ENCODE results near the gene LMBR1L.

The LMBR1L gene

DNA sequence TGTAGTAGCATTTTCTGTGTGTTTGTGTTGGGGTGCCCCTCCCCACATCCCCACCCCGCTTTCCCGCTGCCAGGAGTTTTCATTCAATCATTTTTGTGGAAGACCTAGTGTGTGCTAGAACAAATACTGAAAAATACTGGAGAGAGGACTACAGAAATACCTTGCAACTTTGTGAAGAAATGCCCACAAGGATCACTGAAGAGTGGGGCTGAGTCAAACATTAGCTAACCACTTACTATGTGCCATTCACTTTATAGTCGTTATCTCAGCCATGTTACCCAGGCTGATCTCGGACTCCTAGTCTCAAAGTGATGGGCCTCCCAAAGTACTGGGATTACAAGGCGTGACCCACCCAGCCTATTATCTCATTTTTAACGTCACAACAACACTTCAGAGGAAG, 559 bp upstream of the LMBR1L start:
- peak; percentile 8 for DNase-seq (ENCODE audit: low spot score)

DNA sequence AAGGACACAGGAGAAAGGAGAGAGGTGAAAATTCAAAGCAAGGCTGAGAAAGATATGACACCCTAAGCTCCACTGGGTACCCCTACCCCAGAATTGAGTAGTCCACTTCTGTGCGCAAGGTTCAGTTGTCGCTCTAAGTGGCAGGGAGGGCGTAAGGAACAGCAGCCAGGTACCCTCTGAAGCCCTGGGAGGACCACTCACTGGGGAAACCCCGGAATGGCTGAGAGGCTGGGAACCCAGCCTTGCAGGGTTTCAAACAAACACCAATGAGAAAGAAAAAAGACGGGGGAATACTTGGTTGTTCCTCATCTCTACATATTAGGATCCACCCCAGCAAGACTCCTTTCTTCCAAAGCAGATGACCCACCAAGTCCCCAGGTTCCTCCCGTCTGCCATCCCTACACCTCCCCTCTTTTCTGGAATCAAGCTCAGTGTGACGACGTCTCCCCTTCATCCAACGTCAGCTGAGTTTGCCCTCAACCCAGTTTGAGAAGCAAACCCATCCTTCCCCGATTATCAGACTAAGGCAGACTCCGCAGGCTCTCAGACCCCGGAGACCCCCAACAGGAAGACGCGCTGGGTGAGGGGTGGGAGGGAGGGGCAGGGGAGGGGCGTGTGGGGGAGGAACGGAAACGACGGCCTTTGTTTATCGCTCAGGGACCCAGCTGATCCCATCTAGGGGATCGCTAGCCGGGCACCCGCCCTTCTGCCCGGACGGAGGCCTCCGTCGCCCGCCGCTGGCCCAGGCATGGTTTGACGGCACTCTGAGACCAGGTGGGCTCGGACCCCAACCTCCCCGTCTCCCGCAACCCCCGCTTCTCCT, 795 bp downstream of the LMBR1L start:
- DNase-seq (ENCODE audit: low spot score) = peak; percentile 70

DNA sequence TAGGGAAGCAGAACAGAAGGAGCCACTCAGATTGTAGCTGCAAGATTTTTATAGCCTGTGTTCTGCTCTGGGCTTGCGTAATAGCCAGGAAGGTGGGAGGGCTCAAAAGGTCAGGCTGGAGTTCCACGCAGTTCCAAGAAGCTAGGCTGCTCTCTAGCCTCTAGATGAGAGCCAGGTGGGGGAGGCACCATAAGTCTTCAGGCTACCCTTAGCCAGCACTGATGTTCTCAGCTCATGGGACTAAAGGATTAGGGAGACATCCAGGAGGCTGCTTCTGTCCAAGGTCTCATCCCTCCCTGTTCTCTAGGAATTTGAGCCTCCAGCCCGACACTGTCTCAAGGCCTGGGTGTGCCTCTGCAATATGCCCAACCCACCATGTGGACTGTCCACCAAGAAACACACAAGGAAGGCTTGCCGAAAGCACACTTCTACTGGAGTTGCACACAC, 1.7 kb downstream of the LMBR1L start:
- DNase-seq (ENCODE audit: low spot score) = no peak

DNA sequence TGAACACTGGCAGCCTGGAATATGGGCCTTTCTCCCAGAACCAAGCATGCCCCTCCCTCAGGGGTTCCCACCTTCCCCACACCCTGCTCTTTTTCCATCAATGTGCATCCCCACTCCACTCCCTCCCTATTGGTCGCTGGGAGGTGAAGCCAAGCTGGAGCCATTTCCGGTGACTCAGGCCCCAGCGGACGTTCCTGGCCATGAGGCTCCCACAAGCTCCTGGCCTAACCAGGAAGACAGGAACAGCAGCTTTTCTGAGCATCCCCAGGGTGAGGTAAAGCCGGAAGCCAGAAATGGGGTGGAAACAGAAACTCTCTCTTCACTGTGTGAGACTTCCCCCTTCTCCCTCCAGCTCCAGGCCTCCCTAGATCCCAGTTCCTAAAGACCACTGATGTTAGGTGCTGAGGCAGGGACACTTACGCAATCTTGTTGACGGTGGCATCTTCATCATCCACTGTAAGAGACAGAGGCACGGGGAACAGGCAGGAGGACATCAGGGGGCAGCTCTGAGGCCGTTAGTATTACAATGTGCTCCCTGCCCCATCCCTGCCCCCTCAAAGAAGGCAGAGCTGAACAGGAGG, 5.1 kb downstream of the LMBR1L start:
- DNase-seq (ENCODE audit: low spot score) = no peak

DNA sequence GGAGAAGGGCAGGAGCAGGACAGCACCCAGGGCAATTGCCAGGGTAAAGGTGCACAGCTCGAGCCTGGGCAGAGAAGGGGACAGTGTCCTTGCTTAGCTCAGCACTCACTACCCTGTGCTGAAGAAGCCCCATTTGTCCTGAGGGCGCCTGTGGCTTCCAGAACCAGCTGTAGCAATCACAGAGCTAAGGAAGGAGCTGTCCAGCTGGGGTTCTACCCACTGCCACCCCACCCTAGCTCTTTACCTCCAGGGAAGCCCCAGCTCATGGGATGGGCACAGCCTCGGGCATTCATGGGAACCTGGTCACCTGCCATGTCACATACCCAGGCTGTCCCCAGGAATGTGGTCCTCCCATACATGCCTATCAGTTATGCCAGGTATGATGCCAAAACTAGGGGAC, 5.8 kb downstream of the LMBR1L start:
- no peak for DNase-seq (ENCODE audit: low spot score)

DNA sequence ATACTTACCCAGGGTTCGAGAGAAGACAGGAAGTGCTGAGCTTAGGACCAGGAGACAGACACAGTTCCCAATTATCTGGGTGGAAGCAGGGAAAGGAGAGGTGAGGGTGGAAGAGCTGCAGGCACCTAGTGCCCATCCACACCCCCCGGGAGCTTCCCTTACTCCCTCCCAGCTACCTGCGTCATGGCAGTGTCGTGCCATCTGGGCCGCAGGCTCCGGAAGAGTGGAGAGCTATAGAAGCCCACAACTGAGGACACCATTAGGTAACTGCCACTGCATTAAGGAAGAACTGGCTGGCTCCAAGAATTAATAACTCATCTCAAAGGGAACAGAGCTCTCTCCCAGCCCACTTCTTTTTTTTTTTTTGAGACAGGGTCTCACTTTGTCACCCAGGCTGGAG, 10.3 kb downstream of the LMBR1L start:
- no peak for DNase-seq (ENCODE audit: low spot score)

DNA sequence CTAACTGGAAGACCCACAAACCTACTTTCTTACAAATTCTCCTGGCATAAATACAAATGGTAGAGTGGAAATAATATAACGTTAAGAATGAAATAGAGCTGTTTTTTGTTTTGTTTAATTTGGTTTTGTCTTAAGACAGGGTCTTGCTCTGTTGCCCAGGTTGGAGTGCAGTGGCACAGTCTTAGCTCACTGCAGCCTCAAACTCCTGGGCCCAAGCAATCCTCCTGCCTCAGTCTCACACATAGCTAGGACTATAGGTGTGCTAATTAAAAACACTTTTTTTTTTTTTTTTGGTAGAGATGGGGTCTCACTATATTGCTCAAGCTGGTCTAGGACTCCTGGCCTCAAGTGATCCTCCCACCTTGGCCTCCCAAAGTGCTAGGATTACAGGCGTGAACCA, 11.9 kb downstream of the LMBR1L start:
- DNase-seq (ENCODE audit: low spot score) = no peak

DNA sequence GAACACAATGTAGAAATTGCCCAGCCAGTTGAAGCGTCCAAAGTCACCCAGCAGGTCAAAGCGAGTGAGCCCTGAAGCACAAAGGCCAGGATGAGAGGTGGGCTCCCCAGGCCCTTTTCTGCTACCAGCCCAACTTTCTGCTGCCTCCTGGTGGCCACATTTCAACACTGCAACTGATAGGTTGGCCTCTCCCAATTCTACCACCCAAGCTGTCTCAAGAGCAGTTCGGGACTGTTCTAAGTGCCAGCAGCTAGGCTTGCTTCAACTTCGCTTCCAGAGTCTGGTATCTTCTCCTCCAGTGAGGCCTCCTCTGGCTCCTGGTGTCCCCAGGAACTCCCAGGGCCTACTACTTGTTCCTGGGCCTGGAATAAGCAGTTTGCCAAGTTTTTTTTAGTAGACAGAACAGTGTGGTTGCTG, 12.6 kb downstream of the LMBR1L start:
- peak; percentile 83 for DNase-seq (ENCODE audit: low spot score)

DNA sequence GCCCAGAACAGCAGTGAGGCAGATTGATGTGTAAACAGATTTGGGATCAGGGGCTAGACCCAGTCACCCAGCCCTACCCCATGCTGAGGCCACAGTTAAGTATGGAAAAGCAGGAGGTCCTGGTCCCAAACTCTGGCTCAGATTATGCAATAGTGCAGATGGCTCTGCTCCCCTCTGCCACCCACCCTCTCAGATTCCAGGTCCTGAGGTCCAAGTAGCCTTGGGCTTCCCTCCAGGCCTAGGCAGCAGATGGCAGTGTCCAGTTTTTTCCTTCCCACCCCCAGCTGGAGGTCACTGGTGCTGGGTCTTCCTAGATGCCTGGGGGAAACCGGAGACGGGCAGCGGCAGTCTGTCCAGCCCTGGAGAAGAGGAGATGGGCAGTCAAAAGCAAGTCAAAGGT, 13.3 kb downstream of the LMBR1L start:
- DNase-seq (ENCODE audit: low spot score) = no peak

DNA sequence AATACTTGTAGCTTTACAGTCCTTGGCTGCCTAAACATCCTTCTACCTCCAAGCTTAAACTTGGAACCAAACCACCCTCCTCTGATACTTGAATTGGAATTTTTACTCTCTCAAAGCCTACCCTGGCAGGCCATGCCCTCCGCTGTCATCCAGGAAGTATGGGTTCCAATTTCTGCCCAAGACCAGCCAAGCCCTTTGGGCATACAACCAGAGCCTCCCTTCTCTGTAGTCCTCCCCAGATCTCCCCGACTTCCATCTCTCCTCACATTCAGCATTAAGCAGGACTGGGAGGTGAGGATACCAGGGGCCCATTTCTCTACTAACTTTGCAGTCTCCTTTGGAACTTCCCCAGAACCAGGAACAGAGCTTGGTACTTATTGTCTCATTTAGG, 15.7 kb downstream of the LMBR1L start:
- no peak for DNase-seq (ENCODE audit: low spot score)

DNA sequence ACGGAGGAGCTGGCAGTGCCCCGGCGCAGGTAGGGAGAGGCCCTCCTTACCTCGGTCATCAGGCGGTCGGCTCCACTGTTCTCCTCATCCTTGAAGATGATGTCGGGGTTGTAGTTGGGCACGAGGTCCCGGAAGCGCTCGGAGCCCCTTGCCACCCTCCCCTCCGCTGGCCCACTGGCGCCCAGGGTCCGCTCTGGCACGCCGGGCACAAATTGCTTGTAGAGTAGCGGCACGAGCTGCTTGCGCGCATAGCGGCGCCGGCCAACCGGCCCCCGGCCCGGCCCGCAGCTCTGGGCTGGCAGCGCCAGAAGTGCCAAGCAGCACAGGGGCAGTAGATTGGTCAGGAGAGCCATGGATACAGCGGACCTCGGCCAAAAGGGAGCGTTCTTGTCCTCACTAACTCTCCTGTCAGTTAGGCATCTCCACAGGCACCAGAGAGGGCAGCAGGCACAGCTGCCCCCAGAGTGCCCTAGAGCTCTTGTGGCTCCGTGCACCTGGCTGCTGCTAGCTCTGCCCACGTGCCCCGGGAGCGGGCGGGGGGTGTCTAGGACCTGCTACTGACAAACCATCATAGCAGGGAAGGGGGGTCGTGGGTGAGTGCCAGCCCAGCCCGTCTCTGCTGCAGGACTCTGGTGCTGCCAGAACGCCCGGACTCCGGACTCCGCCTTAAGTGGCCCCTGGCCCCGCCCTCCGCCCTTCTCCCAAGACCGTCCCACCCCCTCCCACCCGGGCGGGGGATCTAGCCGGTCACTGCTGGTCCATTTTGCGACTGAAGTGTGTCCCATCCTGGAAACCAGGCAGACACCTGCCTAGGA, 16.3 kb downstream of the LMBR1L start, which contains the start of gene DHH:
DHH (minus strand) TSS at position 642 of the 815 bp plus-strand sequence; CDS start at position 353, 289 bp downstream.
- no peak for DNase-seq (ENCODE audit: low spot score)

DNA sequence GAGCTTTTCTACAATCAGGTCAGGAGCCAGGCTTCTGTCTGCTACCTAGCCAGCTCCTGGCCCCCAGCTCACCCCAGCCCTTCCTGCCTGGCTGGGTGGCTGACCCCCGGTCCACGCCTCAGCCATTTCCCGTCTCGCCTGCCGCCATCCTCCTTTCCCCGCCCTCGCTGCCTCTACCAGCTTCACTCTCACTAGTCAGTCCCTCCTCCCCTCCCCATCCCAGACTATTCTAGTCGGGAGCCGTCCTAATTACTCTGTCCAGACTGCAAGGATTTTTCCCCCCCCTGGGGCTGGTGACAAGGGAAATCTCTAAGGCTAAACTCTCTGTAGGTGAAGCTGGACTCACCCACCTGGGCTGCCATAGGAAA, 16.9 kb downstream of the LMBR1L start:
- DNase-seq (ENCODE audit: low spot score) = no peak

DNA sequence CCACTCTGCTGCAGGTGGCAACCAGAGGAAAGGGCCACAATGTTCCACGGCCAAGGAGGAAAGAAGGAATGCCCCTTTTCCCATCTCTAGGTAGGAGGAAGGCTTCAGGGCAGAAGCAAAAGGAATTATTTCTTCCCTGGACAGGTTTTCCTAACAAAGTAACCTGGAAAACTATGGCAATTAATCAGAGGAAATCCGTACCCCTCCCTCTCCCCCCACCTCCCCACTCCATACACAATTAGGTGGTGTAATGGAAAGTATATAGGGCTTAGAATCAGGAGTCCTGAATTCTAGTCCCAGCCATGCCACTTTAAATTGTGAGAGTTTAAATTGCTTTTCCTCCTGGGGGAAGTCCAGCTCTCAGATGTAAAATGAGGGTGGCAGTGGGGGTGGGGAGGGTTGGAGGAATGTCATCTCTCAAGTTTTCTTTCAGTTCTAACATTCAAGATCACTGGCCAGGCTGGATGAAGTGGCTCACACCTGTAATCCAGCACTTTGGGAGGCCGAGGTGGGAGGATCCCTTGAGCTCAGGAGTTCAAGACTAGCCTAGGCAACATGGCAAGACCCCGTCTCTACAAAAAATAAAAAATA, 17.7 kb downstream of the LMBR1L start:
- DNase-seq (ENCODE audit: low spot score) = no peak

DNA sequence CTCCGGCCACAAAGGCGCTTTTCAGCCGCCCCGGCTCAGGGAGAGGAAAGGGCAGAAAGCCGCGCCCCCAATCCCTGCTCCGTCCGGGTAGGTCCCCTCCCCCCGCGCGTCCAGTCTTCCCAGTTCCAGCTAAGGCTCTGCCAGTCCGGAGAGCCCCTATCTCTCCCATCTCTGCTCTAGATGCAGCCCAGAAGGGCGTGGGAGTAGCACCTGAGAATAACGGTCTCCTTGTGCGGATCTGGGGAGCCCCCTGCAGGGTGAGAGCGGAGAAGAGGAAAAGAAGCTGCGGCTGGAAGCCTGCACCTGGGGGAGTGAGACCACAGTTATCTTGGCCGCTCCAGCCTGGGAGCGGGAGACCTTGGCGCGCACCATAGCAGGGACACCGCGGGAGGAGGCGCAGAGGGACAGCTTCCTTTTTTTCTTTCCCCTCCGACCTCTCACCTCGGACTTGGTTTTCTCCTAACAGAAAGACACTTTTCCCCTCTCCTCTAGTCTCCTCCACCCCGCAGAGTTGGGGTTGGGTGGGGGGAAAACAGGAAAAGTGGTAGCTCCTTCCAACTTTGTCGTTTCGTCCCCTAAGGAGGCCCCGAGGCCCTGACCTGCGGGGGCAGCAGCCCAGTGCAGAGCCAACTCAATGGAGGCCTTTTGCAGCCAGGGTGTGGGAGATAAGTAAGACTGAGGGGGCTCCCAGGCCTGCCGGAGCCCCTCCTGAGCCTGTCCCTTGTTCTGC, 18.4 kb downstream of the LMBR1L start:
- DNase-seq (ENCODE audit: low spot score) = peak; percentile 76

DNA sequence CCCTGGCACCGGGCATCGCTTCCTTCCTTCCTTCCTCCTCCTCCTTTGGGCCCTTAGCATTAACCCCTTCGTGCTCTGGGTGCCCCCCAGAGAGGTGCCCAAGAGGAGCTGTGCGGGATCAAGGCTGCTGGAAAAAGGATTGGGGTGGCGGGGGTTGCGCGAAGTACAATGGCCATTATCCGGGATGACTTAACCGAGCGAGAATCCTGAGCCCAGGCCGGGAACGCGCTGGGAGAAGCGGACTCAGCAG, 18.9 kb downstream of the LMBR1L start:
- no peak for DNase-seq (ENCODE audit: low spot score)

DNA sequence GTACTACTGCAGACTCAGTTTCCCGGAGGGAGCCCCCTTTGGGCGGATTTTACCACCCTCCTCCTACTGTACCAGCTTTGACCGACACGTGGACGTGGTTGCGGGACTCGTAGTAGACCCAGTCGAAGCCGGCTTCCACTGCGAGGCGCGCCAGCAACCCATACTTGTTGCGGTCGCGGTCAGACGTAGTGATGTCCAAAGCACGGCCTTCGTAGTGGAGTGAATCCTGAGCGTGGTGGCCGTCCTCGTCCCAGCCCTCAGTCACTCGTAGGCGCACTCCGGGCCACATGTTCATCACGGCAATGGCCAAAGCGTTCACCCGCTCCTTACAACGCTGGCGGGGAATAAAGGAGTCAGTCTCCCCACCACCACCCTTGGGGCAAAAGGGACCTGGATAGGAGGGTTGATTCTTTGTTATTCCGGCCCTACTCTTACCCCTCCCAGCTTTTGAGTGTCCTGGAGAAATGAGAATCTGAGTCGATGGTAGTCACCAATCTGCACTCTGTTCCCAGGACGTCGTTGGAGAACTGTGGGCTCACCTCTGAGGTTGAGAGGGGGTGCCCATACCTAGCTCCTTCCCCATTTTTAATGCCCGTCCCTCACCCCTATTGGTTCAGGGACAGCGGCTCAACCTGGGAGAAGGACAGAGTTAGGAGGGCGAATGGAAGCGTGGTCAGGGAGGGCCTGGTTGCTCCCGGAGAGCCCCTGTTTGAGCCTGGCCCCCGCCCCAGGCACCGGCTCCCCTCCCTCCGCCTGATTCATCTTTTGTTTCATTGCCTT, 19.4 kb downstream of the LMBR1L start:
- no peak for DNase-seq (ENCODE audit: low spot score)

DNA sequence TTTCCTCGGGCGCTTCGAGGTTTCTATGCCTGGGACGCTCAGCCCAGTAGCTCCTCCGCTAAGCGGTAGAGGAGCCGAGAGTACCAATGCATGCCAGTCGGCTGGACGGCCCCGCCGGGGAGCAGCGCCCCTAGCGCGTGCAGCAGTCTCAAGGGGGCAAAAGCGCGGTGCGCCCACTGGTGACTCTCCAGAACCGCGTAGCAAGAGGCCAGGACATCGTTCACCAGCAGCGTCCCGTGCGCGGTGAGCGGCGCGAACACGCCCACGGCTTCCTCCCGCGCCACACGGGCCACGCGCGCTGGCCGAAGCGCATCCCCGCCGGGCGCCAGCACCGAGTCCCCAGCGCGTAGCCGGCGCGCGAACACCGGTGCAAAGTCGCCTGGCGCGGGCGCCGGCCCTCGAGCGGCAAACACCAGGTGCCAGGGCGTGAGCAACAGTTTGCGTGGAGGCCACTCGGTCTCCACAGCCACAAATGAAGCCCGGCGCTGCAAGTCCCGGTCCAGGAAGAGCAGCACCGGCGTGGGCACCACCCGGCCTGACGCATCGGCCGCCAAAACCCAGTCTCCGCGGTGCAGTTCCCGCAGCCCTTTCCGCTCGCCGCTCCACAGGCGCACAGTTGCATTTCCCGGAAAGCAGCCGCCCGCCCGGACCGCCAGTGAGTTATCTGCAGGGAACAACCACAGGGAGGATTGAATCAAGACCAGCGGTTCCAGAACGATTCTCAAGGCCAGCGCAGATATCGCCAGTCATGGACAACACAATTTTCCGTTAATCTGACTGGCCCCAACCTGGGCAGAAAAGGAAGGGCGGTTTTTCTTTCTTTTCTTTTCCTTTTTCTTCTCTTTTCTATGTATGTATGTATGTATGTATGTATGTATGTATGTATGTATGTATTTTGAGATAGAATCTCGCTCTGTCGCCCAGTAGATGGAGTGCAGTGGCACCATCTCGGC, 20.6 kb downstream of the LMBR1L start:
- no peak for DNase-seq (ENCODE audit: low spot score)

DNA sequence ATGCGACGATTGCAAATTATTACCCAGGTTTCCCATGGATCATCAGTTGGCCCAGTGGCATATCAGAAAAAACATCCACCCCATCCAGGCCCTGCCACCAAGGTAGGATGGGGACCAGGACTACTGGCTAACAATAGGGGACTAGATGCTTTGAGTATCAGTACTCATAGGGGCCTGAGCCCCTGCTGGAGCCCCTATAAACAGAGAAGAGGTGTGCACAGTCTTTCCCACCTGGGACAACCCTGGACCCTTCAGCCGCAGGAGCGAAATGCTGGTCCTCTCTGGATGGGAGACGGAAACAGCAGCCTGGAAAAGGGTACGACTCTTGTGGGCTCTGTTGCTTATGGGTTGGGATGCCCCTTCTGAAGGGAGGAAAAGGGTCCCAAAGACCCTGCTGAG, 21.7 kb downstream of the LMBR1L start:
- DNase-seq (ENCODE audit: low spot score) = no peak

DNA sequence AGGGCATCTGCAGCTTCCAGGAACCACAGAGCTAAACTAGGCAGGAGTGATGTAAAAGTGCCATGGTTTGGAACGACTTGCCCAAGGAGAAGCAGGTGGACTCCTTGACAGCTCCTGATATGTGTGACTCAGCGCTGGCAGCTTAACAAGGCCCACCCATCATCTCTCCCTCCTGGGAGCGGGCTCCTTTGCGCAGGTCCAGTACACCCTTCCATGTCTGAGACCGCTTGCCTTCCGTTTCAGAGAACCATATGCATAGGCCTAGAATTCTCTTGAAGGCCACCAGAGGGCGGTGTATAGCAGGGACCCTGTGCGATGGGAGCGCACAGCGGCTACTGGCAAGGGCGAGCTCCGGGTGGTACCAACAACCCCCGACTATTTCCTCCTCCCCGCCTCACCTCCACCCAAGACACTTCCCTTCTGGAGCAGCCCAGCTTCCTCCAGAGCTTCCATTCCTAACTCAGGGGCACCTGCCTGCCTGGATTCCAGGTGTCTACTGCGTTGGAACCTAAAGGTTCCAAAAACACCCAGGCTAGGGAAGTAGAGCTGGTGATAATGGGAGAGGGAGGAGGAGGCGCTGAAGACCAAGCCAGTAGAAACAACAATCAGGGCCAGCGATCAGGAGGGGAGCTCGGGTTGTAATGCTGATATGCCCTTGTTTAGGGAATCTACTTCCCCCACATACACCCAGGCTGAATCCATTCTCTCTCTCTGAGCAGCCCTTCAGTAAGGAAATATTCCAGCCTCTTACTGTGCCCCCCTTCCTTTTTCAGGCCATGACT, 22.3 kb downstream of the LMBR1L start:
- DNase-seq (ENCODE audit: low spot score) = peak; percentile 88

All from D341Med (cell line).